ENCODE measurements around the gene SLTM. TPM values are rescaled to one million over a fixed set of nuclear protein-coding genes. Genes with fewer than 3 reads are reported as not detected.
"Not testable (repeated sequence)": the region's sequence is repeated elsewhere in the genome, so short reads cannot be mapped to it uniquely, and the experiment has no call there.

Gene SLTM
- total RNA-seq, 2 experiments from 2014 or later = 183 to 189 TPM

GRCh38 chr15:58951388-58952007 is 18.0 kb upstream of the SLTM start:
- CTCF ChIA-PET = interaction anchor here (1.0 kb wide), 1 partner anchor 33 kb away, joined by 3 read pairs; no protein-coding TSS in a partner anchor
- no peak for TF ChIP-seq CTCF (IDR thresholded peaks at IDR 0.05)
- H3K27ac ChIP-seq (ENCODE audit: low read depth in 1 of 2, low read length in 2 of 2) = no peak overlapping the region

GRCh38 chr15:58947179-58947578 is 13.7 kb upstream of the SLTM start:
- Mint-ChIP-seq H3K9me3 (no peaks in the 10 kb centered on the region), H3K4me3 (no peak overlapping the region), H3K4me1 (ENCODE audit: low read depth) (no peaks in the 10 kb centered on the region), H3K27ac (no peak overlapping the region), H3K36me3 (ENCODE audit: low read depth) (no peaks in the 10 kb centered on the region), H3K27me3 (no peaks in the 10 kb centered on the region)
- Histone ChIP-seq H3K9me3 (ENCODE audit: control insufficient read depth in 1 of 2, insufficient read depth in 1 of 2, low read length in 2 of 2) (no peaks in the 10 kb centered on the region), H3K27ac (ENCODE audit: low read depth in 1 of 2, low read length in 2 of 2) (no peak overlapping the region), H3K27me3 (ENCODE audit: control insufficient read depth in 1 of 2, insufficient read depth in 2 of 2, low read length in 2 of 2) (no peaks in the 10 kb centered on the region), H3K4me1 (ENCODE audit: insufficient read depth, low read length) (peaks cover under 1% of the 10 kb centered on the region), H3K36me3 (ENCODE audit: insufficient read depth, low read length) (no peaks in the 10 kb centered on the region), H3K4me3 (ENCODE audit: low read length) (no peak overlapping the region)
- no peak for DNase-seq
- no peak for ATAC-seq (ENCODE audit: poor library complexity)
- ChIA-PET CTCF (no interaction called here), POLR2A (no interaction called here)
- no peak for TF ChIP-seq CTCF (IDR thresholded peaks at IDR 0.05)
- intact Hi-C loops (cut with DNase I, micrococcal nuclease) = no loop called here

More at GRCh38 chr15:58951388-58952007, 18.0 kb upstream of the SLTM start:
- H3K4me1 Mint-ChIP-seq (ENCODE audit: low read depth) = no peaks in the 10 kb centered on the region
- H3K4me3 Mint-ChIP-seq = no peak overlapping the region
- Histone ChIP-seq H3K4me1 (ENCODE audit: insufficient read depth, low read length) (peaks cover 3% of the 10 kb centered on the region), H3K36me3 (ENCODE audit: insufficient read depth, low read length) (no peaks in the 10 kb centered on the region), H3K9me3 (ENCODE audit: control insufficient read depth in 1 of 2, insufficient read depth in 1 of 2, low read length in 2 of 2) (no peaks in the 10 kb centered on the region), H3K4me3 (ENCODE audit: low read length) (no peak overlapping the region), H3K27me3 (ENCODE audit: control insufficient read depth in 1 of 2, insufficient read depth in 2 of 2, low read length in 2 of 2) (no peaks in the 10 kb centered on the region)
- no peaks in the 10 kb centered on the region for H3K9me3 Mint-ChIP-seq
- no peaks in the 10 kb centered on the region for H3K27me3 Mint-ChIP-seq
- POLR2A ChIA-PET = interaction anchor here (0.6 kb wide), 1 partner anchor 177 kb away, joined by 3 read pairs; no protein-coding TSS in a partner anchor
- ATAC-seq (ENCODE audit: poor library complexity) (no peak), DNase-seq (no peak)
- H3K27ac Mint-ChIP-seq = no peak overlapping the region
- H3K36me3 Mint-ChIP-seq (ENCODE audit: low read depth) = no peaks in the 10 kb centered on the region
- intact Hi-C loops (cut with DNase I, micrococcal nuclease) = no loop called here

- not testable (repeated sequence) for H3K4me3 ChIP-seq (ENCODE audit: low read length); ATAC-seq (ENCODE audit: poor library complexity); H3K36me3 ChIP-seq (ENCODE audit: insufficient read depth, low read length); H3K27me3 ChIP-seq (ENCODE audit: control insufficient read depth in 1 of 2, insufficient read depth in 2 of 2, low read length in 2 of 2); H3K9me3 ChIP-seq (ENCODE audit: control insufficient read depth in 1 of 2, insufficient read depth in 1 of 2, low read length in 2 of 2); DNase-seq; H3K27ac ChIP-seq (ENCODE audit: low read depth in 1 of 2, low read length in 2 of 2); H3K9me3 Mint-ChIP-seq; H3K27me3 Mint-ChIP-seq
- Mint-ChIP-seq H3K36me3 (ENCODE audit: low read depth) (peaks cover 31% of the 10 kb centered on the region), H3K4me3 (peak overlapping the region; percentile 96), H3K4me1 (ENCODE audit: low read depth) (peaks cover 34% of the 10 kb centered on the region), H3K27ac (peak overlapping the region; percentile 99)
- ChIA-PET POLR2A (interaction anchor here (0.8 kb wide), 1 partner anchor 52 kb away, joined by 3 read pairs; the partner anchor contains the start of gene RNF111), CTCF (interaction anchor here (0.6 to 0.7 kb wide), 2 partner anchors 18 to 45 kb away, joined by 3 read pairs; no protein-coding TSS in a partner anchor)
- peaks cover 14% of the 10 kb centered on the region for H3K4me1 ChIP-seq (ENCODE audit: insufficient read depth, low read length)
- intact Hi-C loops (cut with DNase I, micrococcal nuclease) = loop anchor here (2.0 to 10.0 kb wide), 6 partner anchors 50 to 1550 kb away; partner anchors contain the start of genes ADAM10 (in 1 of the 2), BNIP2 (in 1 of the 2), GTF2A2 (in 1 of the 2) and MINDY2 (in 1 of the 2)
Measured at GRCh38 chr15:58934974-58935373, 1.5 kb upstream of the SLTM start.

All from CD4-positive, alpha-beta T cell (primary cell).